SU-DHL-6 (cell line): ENCODE measurements around the gene OSTN.
A peak's percentile ranks its signal among the peaks of the same experiment; 100 is the strongest.

Experiments
- H2AFZ ChIP-seq: fragments of 200-600 bp; sonication (generic); 2 replicates; pipeline ENCODE4 v1.6.1; 2014; ENCODE audit warnings: low read depth, mild to moderate bottlenecking, moderate library complexity, mixed read lengths, antibody characterized with exemption, low read length; ENCODE audit not compliant: severe bottlenecking
- H3F3A ChIP-seq: fragments of 200-600 bp; shearing (Covaris generic); 2 replicates; pipeline ENCODE4 v1.6.0; 2016; ENCODE audit warnings: antibody characterized with exemption, mild to moderate bottlenecking; ENCODE audit not compliant: insufficient read depth
- H3K27ac ChIP-seq: fragments of 200-600 bp; sonication (generic); 2 replicates; pipeline ENCODE4 v1.5.1; 2016; ENCODE audit warnings: low read depth, mild to moderate bottlenecking, low read length, moderate library complexity, mixed read lengths
- H3K27me3 ChIP-seq: fragments of 200-600 bp; sonication (generic), shearing (Covaris generic); 2 replicates; pipeline ENCODE4 v1.6.0; 2014; ENCODE audit warnings: mild to moderate bottlenecking, low read length
- H3K36me3 ChIP-seq: fragments of 200-600 bp; sonication (generic); 2 replicates; pipeline ENCODE4 v1.6.1; 2014; ENCODE audit warnings: mild to moderate bottlenecking, low read length, mixed read lengths
- H3K4me2 ChIP-seq: fragments of 300-600, 200-600 bp; shearing (Covaris generic), sonication (generic); 2 replicates; pipeline ENCODE4 v1.6.0; 2014; ENCODE audit warnings: low read length, low read depth, mild to moderate bottlenecking; ENCODE audit not compliant: poor library complexity, severe bottlenecking
- H3K4me3 ChIP-seq: fragments of 200-600 bp; sonication (generic); 2 replicates; pipeline ENCODE4 v1.5.1; 2014; ENCODE audit warnings: antibody characterized with exemption, low read length, mild to moderate bottlenecking, mixed read lengths; ENCODE audit not compliant: insufficient read depth, poor library complexity, severe bottlenecking
- H3K79me2 ChIP-seq: fragments of 200-600 bp; sonication (generic); 2 replicates; pipeline ENCODE4 v1.6.1; 2014; ENCODE audit warnings: mild to moderate bottlenecking, low read length, moderate library complexity; ENCODE audit not compliant: insufficient read depth
- H3K9ac ChIP-seq: fragments of 200-600 bp; sonication (generic); 2 replicates; pipeline ENCODE4 v1.7.0; 2014; ENCODE audit warnings: mild to moderate bottlenecking, low read length
- H3K9me2 ChIP-seq: fragments of 200-600 bp; sonication (generic); replicated peaks from 2 replicates; pipeline ENCODE4 v1.6.1; 2014; ENCODE audit warnings: low read length; ENCODE audit not compliant: insufficient read depth
- H3K9me3 ChIP-seq: fragments of 200-600 bp; sonication (generic); 2 replicates; pipeline ENCODE4 v1.6.1; 2014; ENCODE audit warnings: low read length, mixed read lengths; ENCODE audit not compliant: insufficient read depth
- H4K20me1 ChIP-seq: fragments of 200-600 bp; sonication (generic); 2 replicates; pipeline ENCODE4 v1.6.1; 2014; ENCODE audit warnings: low read depth, mild to moderate bottlenecking, antibody characterized with exemption, low read length, moderate library complexity, mixed read lengths
- CTCF ChIP-seq: fragments of 200-600 bp; sonication (generic); IDR thresholded peaks from one replicate; pipeline ENCODE4 v1.5.1; 2017; ENCODE audit warnings: antibody characterized with exemption, mild to moderate bottlenecking, low read length, moderate library complexity; ENCODE audit not compliant: insufficient read depth, poor library complexity, severe bottlenecking
- EZH2phosphoT487 ChIP-seq: fragments of 200-600 bp; sonication (generic), shearing (Covaris generic); conservative IDR thresholded peaks from 2 replicates; pipeline ENCODE4 v1.6.1; 2018; ENCODE audit warnings: mild to moderate bottlenecking, antibody characterized with exemption, low read length, moderate library complexity, mixed read lengths

The OSTN gene

GRCh38 chr3:191198932-191199331, at the start of gene OSTN:
TSS of gene OSTN (plus strand) at chr3:191199241. CDS start at chr3:191212533, 13,292 bp downstream.
- Histone ChIP-seq H4K20me1 (no peaks in the 10 kb centered on the region), H3K36me3 (no peaks in the 10 kb centered on the region), H3K4me3 (no peak within 1 kb of the TSS), H3K4me2 (no peak within 1 kb of the TSS), H3K27me3 (no peaks in the 10 kb centered on the region), H3K79me2 (no peaks in the 10 kb centered on the region), H3F3A (no peaks in the 10 kb centered on the region), H3K9me2 (no peaks in the 10 kb centered on the region), H2AFZ (no peak within 1 kb of the TSS), H3K9ac (no peak within 1 kb of the TSS), H3K9me3 (no peaks in the 10 kb centered on the region), H3K27ac (no peak within 1 kb of the TSS)
- TF ChIP-seq CTCF = no peak
- no peak for TF ChIP-seq EZH2phosphoT487

- TF ChIP-seq CTCF (no peak), EZH2phosphoT487 (no peak)
- H3K79me2 ChIP-seq = no peaks in the 10 kb centered on the region
- H3K9me3 ChIP-seq = 0 out of 2 replicates have a peak, but pooled peaks cover 6% of the 10 kb centered on the region
- no peaks in the 10 kb centered on the region for H3K27me3 ChIP-seq
- H3K27ac ChIP-seq = no peak overlapping the region
- H3K36me3 ChIP-seq = no peaks in the 10 kb centered on the region; the same call in 1 of the 2 replicates
- H3K4me2 ChIP-seq = no peak overlapping the region
- H3F3A ChIP-seq = no peaks in the 10 kb centered on the region; the same call in 1 of the 2 replicates
- H2AFZ ChIP-seq = peak overlapping the region; percentile 61
- H3K9me2 ChIP-seq = no peaks in the 10 kb centered on the region
- no peaks in the 10 kb centered on the region for H4K20me1 ChIP-seq
- no peak overlapping the region for H3K9ac ChIP-seq
- no peak overlapping the region for H3K4me3 ChIP-seq
These were observed 47.4 kb upstream of the OSTN start for GRCh38 chr3:191151653-191152052.

GRCh38 chr3:191154827-191155226, 44.2 kb upstream of the OSTN start:
- H4K20me1 ChIP-seq = no peaks in the 10 kb centered on the region
- H3F3A ChIP-seq = no peaks in the 10 kb centered on the region
- no peak overlapping the region for H2AFZ ChIP-seq
- H3K9me2 ChIP-seq = no peaks in the 10 kb centered on the region
- H3K79me2 ChIP-seq = no peaks in the 10 kb centered on the region
- H3K4me2 ChIP-seq = no peak overlapping the region
- no peak for TF ChIP-seq EZH2phosphoT487
- no peak for TF ChIP-seq CTCF
- no peaks in the 10 kb centered on the region; the same call in 1 of the 2 replicates for H3K36me3 ChIP-seq
- H3K27ac ChIP-seq = no peak overlapping the region
- no peak overlapping the region for H3K9ac ChIP-seq
- 0 out of 2 replicates have a peak, but pooled peaks cover 6% of the 10 kb centered on the region for H3K9me3 ChIP-seq
- no peaks in the 10 kb centered on the region for H3K27me3 ChIP-seq
- H3K4me3 ChIP-seq = no peak overlapping the region
